Activated CD4-positive, alpha-beta T cell treated with anti-CD3 and anti-CD28 coated beads for 36 hours (primary cell): ENCODE measurements around the gene CAMKV. TPM values are rescaled to one million over a fixed set of nuclear protein-coding genes. Genes with fewer than 3 reads are reported as not detected.
"Not testable (repeated sequence)": the region's sequence is repeated elsewhere in the genome, so short reads cannot be mapped to it uniquely, and the experiment has no call there.

Source experiments
- ATAC-seq: fragments of 200-7000 bp; cut with Tn5 transposase; one replicate; pipeline ENCODE4 v1.10.0; 2021; ENCODE audit warnings: mild to moderate bottlenecking, moderate library complexity
- CTCF ChIA-PET: fragments of 350-600 bp; sonication (Branson Sonifier 250); formaldehyde crosslinking; loops from one replicate; lab custom pipeline; 2021; ENCODE audit warnings: antibody characterized with exemption; lab: Charles Lee
- POLR2A ChIA-PET: fragments of 350-600 bp; sonication (Branson Sonifier 250); formaldehyde crosslinking; loops from one replicate; lab custom pipeline; 2021; ENCODE audit warnings: antibody characterized with exemption, inconsistent platforms; lab: Charles Lee
- DNase-seq: peaks from one replicate; pipeline ENCODE4 v3.0.0-alpha.2; 2020
- H3K27ac Mint-ChIP-seq: one replicate; pipeline ENCODE4 v1.8.0; 2021; ENCODE audit warnings: mixed read lengths
- H3K27me3 Mint-ChIP-seq: one replicate; pipeline ENCODE4 v1.8.0; 2021; ENCODE audit warnings: mixed read lengths
- H3K36me3 Mint-ChIP-seq: one replicate; pipeline ENCODE4 v1.8.0; 2021; ENCODE audit warnings: low read depth, mixed read lengths
- H3K4me1 Mint-ChIP-seq: one replicate; pipeline ENCODE4 v1.8.0; 2021; ENCODE audit warnings: mixed read lengths
- H3K4me3 Mint-ChIP-seq: one replicate; pipeline ENCODE4 v1.8.0; 2021; ENCODE audit warnings: mild to moderate bottlenecking, moderate library complexity, mixed read lengths
- H3K9me3 Mint-ChIP-seq: one replicate; pipeline ENCODE4 v1.8.0; 2021; ENCODE audit warnings: low read depth, mixed read lengths
- intact Hi-C, 2 experiments: fragments of 100-400 bp; cut with DNase I in 1 of 2; cut with micrococcal nuclease in 1 of 2; formaldehyde crosslinking; loops; one replicate each; pipeline versions ENCODE4 v1.14.2 to v1.15.1; 2022 to 2024; cut with DNase I, micrococcal nuclease
- total RNA-seq, 2 experiments: library from RNA; stranded (reverse); gene quantifications; one replicate each; pipeline ENCODE4 v1.2.3, GENCODE V29; 2021

CAMKV gene
- total RNA-seq, 2 experiments from 2014 or later: 1.1 to 1.3 TPM

GRCh38 chr3:49844464-49845183 is 25.1 kb downstream of the CAMKV start:
- ChIA-PET CTCF (interaction anchor here (0.7 to 1.4 kb wide), 4 partner anchors 9 to 92 kb away, joined by 3 to 5 read pairs (median 4); partner anchors contain the start of gene INKA1), POLR2A (interaction anchor here (0.6 kb wide), 1 partner anchor 71 kb away, joined by 4 read pairs; no protein-coding TSS in a partner anchor)
- ATAC-seq: no peak
- no peak for DNase-seq
- Mint-ChIP-seq H3K27ac (no peak overlapping the region), H3K4me1 (no peaks in the 10 kb centered on the region), H3K4me3 (no peak overlapping the region), H3K27me3 (no peaks in the 10 kb centered on the region), H3K36me3 (peaks cover 15% of the 10 kb centered on the region), H3K9me3 (no peaks in the 10 kb centered on the region)
- intact Hi-C loops: no loop called here

GRCh38 chr3:49842843-49843517 is 26.7 kb downstream of the CAMKV start:
- H3K4me3 Mint-ChIP-seq: no peak overlapping the region
- no peaks in the 10 kb centered on the region for H3K4me1 Mint-ChIP-seq
- H3K36me3 Mint-ChIP-seq: peaks cover 17% of the 10 kb centered on the region
- CTCF ChIA-PET: no interaction called here
- DNase-seq (no peak), ATAC-seq (no peak)
- H3K9me3 Mint-ChIP-seq: no peaks in the 10 kb centered on the region
- intact Hi-C loops: no loop called here
- POLR2A ChIA-PET: no interaction called here
- H3K27me3 Mint-ChIP-seq: no peaks in the 10 kb centered on the region
- H3K27ac Mint-ChIP-seq: no peak overlapping the region

GRCh38 chr3:49841806-49842205 is 27.9 kb downstream of the CAMKV start:
- no peak for ATAC-seq
- CTCF ChIA-PET: interaction anchor here (0.6 to 1.1 kb wide), 3 partner anchors 10 to 141 kb away, joined by 3 read pairs; no protein-coding TSS in a partner anchor
- no peak overlapping the region for H3K4me3 Mint-ChIP-seq
- H3K27ac Mint-ChIP-seq: no peak overlapping the region
- H3K27me3 Mint-ChIP-seq: no peaks in the 10 kb centered on the region
- no peaks in the 10 kb centered on the region for H3K9me3 Mint-ChIP-seq
- peaks cover 13% of the 10 kb centered on the region for H3K36me3 Mint-ChIP-seq
- intact Hi-C loops: no loop called here
- POLR2A ChIA-PET: no interaction called here
- no peaks in the 10 kb centered on the region for H3K4me1 Mint-ChIP-seq
- DNase-seq: no peak

- H3K9me3 Mint-ChIP-seq: no peaks in the 10 kb centered on the region
- no peaks in the 10 kb centered on the region for H3K27me3 Mint-ChIP-seq
- DNase-seq (peak; percentile 37), ATAC-seq (no peak)
- no peak overlapping the region for H3K4me3 Mint-ChIP-seq
- intact Hi-C loops: no loop called here
- H3K27ac Mint-ChIP-seq: no peak overlapping the region
- ChIA-PET POLR2A (no interaction called here), CTCF (interaction anchor here (0.6 to 4.2 kb wide), 6 partner anchors 9 to 178 kb away, joined by 3 to 56 read pairs (median 4); partner anchors contain the start of genes INKA1 and UBA7)
- H3K36me3 Mint-ChIP-seq: peaks cover 8% of the 10 kb centered on the region
- no peaks in the 10 kb centered on the region for H3K4me1 Mint-ChIP-seq
Measured at GRCh38 chr3:49841126-49841696, 28.5 kb downstream of the CAMKV start.

- no peaks in the 10 kb centered on the region for H3K4me1 Mint-ChIP-seq
- POLR2A ChIA-PET: no interaction called here
- no peaks in the 10 kb centered on the region for H3K27me3 Mint-ChIP-seq
- H3K27ac Mint-ChIP-seq: no peak overlapping the region
- DNase-seq: no peak
- intact Hi-C loops: no loop called here
- no peak overlapping the region for H3K4me3 Mint-ChIP-seq
- peaks cover 4% of the 10 kb centered on the region for H3K36me3 Mint-ChIP-seq
- no peaks in the 10 kb centered on the region for H3K9me3 Mint-ChIP-seq
- CTCF ChIA-PET: interaction anchor here (0.6 to 4.2 kb wide), 6 partner anchors 15 to 179 kb away, joined by 3 to 56 read pairs (median 4); partner anchors contain the start of genes INKA1 and UBA7
- no peak for ATAC-seq
Measured at GRCh38 chr3:49840388-49840787, 29.3 kb downstream of the CAMKV start.

GRCh38 chr3:49839193-49839809 is 30.4 kb downstream of the CAMKV start:
- ChIA-PET CTCF (interaction anchor here (0.6 to 4.2 kb wide), 31 partner anchors 9 to 1448 kb away, joined by 3 to 56 read pairs (median 4); partner anchors contain the start of genes CDHR4, INKA1, IP6K1 and MON1A), POLR2A (interaction anchor here (0.6 kb wide), 1 partner anchor 41 kb away, joined by 5 read pairs; no protein-coding TSS in a partner anchor)
- Mint-ChIP-seq H3K36me3 (peaks cover 10% of the 10 kb centered on the region), H3K4me3 (no peak overlapping the region), H3K4me1 (no peaks in the 10 kb centered on the region), H3K27ac (no peak overlapping the region), H3K9me3 (no peaks in the 10 kb centered on the region), H3K27me3 (no peaks in the 10 kb centered on the region)
- ATAC-seq (peak; percentile 95), DNase-seq (peak; percentile 89)
- intact Hi-C loops: loop anchor here (1.0 kb wide), 3 partner anchors 37 to 300 kb away; no protein-coding TSS in a partner anchor

- POLR2A ChIA-PET: no interaction called here
- intact Hi-C loops: no loop called here
- Mint-ChIP-seq H3K4me3 (no peak overlapping the region), H3K9me3 (no peaks in the 10 kb centered on the region), H3K36me3 (peaks cover 16% of the 10 kb centered on the region), H3K4me1 (no peaks in the 10 kb centered on the region), H3K27me3 (no peaks in the 10 kb centered on the region), H3K27ac (no peak overlapping the region)
- DNase-seq: no peak
- ATAC-seq: no peak
- CTCF ChIA-PET: interaction anchor here (0.7 kb wide), 1 partner anchor 10 kb away, joined by 3 read pairs; no protein-coding TSS in a partner anchor
Measured at GRCh38 chr3:49831341-49831740, 38.4 kb downstream of the CAMKV start.

GRCh38 chr3:49826016-49826415 is 43.7 kb downstream of the CAMKV start:
- Mint-ChIP-seq H3K4me1 (no peaks in the 10 kb centered on the region), H3K4me3 (no peak overlapping the region), H3K9me3 (no peaks in the 10 kb centered on the region), H3K36me3 (peaks cover 4% of the 10 kb centered on the region), H3K27me3 (no peaks in the 10 kb centered on the region), H3K27ac (no peak overlapping the region)
- ChIA-PET POLR2A (no interaction called here), CTCF (interaction anchor here (0.6 kb wide), 1 partner anchor 50 kb away, joined by 3 read pairs; no protein-coding TSS in a partner anchor)
- DNase-seq: no peak
- intact Hi-C loops: no loop called here
- no peak for ATAC-seq

GRCh38 chr3:49823131-49823530 is 46.6 kb downstream of the CAMKV start:
- H3K4me3 Mint-ChIP-seq, H3K36me3 Mint-ChIP-seq, H3K27me3 Mint-ChIP-seq, ATAC-seq, H3K9me3 Mint-ChIP-seq, H3K27ac Mint-ChIP-seq, intact Hi-C loops, CTCF ChIA-PET, H3K4me1 Mint-ChIP-seq, DNase-seq, POLR2A ChIA-PET: not testable (repeated sequence)

GRCh38 chr3:49813497-49814174 is 56.1 kb downstream of the CAMKV start, which contains the start of gene UBA7:
Gene UBA7, minus strand, starts transcription at chr3:49813953. Its CDS starts 166 bp downstream, at chr3:49813787.
- Mint-ChIP-seq H3K27me3 (no peaks in the 10 kb centered on the region), H3K4me1 (peaks cover 14% of the 10 kb centered on the region), H3K36me3 (peaks cover 10% of the 10 kb centered on the region), H3K9me3 (no peaks in the 10 kb centered on the region), H3K4me3 (peak within 1 kb of the TSS; percentile 89), H3K27ac (peak within 1 kb of the TSS; percentile 95)
- intact Hi-C loops: loop anchor here in 1 of 2 experiments (1.0 kb wide), 2 partner anchors 10 to 43 kb away; partner anchors contain the start of genes INKA1 and TRAIP
- ChIA-PET POLR2A (interaction anchor here (0.6 to 2.4 kb wide), 5 partner anchors 9 to 397 kb away, joined by 3 to 16 read pairs (median 3); partner anchors contain the start of genes GMPPB and INKA1), CTCF (interaction anchor here (0.6 to 4.7 kb wide), 4 partner anchors 9 to 1143 kb away, joined by 3 to 27 read pairs (median 15); partner anchors contain the start of gene INKA1)
- ATAC-seq: peak; percentile 92
- peak; percentile 62 for DNase-seq
